LoVo (cell line): Measurements from ENCODE around the gene SRSF9.
"Not testable (repeated sequence)": the region's sequence is repeated elsewhere in the genome, so short reads cannot be mapped to it uniquely, and the experiment has no call there.

Source experiments
- DNase-seq: peaks from one replicate; pipeline ENCODE4 v3.0.0-alpha.2; 2016; ENCODE audit warnings: low spot score

SRSF9 gene

DNA sequence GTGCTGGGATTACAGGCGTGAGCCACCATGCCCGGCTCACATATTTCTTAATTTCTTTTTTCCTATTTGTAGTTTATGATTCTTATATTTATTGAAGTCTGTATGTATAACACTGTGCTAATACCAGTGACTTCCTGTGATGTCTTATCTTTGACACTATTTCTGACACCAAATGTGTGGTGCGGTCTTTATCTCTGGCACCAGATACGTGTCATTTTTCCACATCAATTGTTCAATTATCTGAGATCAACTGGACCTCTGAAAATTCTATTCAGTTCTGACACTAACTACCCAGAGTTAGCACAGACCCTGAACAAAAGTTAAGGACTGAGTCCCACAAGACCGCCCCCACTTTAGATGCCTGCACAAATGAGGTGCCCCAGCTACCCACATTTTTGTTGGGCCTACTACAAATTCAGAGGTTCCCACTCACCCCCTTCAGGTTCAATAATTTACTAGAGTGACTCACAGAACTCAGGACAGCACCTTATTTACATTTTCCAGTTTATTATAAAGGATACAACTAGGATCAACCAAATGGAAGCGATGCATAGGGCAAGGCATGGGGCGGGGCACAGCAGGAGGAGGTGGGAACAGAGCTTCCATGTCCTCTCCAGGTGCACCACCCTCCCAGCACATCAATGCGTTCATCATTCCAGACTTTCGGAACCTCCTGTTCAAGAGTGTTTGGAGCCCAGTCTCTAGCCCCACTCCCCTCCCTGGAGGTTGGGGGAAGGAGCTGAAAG lies 11.6 kb upstream of the SRSF9 start:
- DNase-seq: no peak

DNA sequence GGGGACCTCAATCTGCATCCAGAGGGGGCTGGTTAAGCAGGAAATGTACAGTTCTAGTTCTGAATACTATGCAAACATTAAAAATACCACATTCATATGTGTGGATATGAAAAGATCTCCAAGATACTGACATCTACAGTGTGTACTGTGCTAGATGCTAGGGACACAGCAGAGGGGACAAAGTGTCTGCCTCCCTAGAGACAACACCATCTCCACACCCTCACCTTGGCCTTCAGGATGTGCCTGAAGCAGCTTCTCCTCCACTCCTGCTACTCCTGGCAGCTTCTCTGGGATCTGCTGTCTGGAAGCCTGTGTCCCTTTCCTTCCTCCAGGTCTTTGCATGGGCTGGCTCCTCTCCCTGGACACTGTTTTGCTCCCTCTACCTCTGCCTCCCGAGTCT lies 10.7 kb upstream of the SRSF9 start:
- DNase-seq: no peak

DNA sequence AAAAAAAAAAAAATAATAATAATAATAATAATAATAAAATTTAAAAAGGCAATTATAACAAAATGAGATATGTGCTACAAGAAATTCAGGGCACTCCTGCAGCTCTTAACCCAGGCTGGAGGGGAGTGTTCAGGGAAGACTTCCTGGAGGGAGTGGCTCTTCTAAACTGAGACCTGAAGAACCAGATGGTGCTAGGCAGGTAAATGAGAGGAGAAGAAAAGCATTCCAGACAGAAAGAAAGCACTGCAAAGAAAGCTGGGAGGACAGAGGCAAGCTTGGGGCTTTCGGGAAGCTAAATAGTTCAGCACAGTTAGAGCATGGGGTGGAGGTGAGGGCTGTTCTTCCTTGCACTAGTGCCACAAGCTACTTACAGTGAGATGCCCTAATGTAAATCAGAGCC lies 9.9 kb upstream of the SRSF9 start:
- no peak for DNase-seq

DNA sequence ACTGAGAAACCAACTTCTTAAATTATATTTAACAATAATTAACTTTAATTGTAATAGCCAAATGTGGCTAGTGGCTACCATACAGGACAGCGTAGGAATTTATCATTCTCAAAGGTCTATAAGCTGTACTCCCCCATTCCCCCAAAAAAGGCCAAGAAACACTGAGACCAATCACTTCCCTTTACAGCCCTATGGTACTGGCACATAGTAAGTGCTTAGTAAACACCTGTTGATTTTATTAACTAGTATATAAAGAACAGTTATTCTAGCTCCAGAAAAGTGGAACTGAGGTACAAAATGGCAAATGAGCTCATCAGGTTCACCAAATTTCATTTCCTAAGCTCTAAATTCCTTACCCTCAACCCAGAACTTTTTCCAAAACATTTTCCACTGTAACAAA lies 6.1 kb upstream of the SRSF9 start:
- no peak for DNase-seq

DNA sequence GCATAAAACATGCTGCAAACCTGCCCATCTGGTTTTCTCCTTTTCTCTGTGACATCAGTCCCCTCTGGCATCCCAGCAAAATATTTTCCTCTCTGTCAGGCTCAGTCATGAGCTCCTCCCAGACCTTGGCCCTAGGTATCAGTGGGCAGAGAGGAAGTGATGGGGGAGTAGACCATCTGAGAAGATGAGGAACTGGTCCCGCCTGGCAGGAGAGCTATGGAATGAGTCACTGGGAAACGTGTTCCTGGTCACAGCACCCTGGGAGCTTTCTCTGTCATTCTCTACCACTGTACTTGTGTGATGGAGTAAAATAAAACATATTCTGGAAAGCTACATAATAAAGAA lies 5.0 kb upstream of the SRSF9 start:
- peak; percentile 75 for DNase-seq

DNA sequence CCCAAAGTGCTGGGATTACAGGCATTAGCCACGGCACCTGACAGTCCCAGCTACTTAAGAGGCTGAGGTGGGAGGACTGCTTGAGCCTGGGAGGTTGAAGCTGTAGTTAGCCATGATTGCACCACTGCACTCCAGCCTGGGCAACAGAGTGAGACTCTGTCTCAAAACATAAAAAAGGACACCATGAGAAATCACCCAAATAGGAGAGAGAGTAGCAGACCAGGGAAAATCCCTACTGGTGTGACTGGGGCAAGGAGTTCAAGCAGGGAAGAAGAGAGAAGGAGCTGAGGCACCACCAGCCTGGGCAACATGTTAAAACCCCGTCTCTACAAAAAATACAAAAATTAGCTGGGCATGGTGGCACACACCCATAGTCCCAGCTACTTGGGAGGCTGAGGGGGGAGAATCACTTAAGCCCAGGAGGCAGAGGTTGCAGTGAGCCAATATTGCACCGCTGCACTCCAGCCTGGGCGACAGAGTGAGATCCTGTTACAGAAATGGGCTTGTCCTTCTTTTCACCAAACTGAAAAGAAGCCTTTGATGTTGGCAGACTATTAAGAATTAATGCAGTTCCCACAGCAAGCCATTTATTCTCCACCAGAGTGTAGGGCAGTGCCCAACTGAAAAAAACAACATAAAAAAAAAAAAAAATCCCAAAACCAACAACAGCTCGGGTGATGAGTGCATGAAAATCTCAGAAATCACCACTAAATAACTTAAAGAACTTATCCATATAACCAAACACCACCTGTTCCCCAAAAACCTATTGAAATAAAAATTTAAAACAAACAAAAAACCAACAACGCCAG lies 4.5 kb upstream of the SRSF9 start:
- no peak for DNase-seq

DNA sequence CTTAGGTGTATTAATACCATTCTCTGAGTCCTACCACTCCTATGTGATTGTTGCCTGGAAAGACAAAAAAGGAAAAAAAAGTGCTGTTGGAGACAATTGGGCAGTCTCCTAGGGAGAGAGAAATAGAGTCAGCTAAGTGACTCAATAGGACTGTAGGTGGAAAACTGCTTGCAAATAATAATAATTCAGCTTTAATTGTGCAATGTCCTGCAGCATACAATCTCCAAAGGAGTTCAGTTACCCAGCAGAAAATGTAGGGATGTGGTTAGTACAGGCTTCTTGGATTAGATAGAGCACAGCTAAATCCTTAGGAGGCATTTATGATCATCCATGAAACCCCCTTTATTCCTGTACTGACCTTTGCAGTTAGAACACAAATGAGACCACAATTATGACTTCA lies 3.0 kb upstream of the SRSF9 start:
- no peak for DNase-seq

DNA sequence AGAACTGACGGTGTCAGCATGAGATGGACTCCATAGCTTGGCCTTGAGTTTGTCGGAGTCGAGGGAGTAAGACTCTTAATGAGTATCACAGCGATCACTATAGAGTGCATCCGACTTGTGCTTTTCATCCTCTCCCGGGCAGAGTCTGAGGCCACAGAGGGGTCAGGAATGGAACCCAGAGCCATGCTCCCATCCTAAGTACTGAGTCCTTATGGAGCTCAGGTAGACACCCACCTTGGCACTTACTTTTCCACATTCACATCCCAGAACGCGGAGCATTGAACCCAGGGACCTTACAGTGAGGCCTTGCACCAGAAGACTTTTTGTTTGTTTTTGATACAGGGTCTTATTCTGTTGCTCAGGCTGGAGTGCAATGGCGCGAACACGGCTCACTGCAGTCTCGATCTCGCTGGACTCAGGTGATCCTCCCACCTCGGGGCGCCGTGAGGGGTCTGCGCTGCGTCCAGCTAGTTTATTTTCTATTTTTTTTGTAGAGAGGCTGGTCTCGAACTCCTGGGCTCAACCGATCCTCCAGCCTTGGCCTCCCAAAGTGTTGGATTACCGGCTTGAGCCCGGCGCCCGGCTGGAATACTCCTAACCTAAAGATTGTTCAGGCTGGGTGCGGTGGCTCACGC lies 719 bp upstream of the SRSF9 start:
- no peak for DNase-seq

DNA sequence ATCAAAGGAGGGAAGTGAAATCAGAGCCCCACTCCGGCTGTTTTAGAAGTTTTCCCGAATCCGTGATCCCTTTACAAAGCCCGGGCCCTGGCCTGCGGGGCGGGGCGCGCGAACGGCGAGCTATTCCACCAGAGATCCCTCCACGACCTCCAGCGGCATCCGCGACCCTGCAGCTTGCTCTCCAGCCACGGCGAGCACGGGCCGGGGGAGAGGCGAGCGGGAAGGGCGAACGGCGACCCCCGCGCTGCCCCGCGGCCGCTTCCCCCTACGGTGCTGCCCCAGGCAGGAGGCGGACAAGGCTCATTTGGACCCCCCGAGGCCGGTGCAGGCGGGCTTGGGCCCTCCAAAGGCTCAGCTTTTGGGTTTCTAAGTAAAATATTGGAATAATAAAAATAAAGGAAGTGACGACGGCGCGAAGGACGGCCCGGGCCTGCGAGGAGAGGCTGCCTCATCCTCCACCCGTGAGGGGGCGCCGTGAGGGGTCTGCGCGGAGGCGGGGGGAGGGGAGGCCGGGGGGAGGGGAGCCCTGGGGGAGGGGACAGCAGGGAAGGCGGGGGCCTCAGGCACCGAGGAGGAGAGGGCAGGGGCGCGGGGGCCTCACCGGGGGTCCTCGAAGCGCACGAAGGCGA lies 613 bp downstream of the SRSF9 start:
- no peak for DNase-seq

DNA sequence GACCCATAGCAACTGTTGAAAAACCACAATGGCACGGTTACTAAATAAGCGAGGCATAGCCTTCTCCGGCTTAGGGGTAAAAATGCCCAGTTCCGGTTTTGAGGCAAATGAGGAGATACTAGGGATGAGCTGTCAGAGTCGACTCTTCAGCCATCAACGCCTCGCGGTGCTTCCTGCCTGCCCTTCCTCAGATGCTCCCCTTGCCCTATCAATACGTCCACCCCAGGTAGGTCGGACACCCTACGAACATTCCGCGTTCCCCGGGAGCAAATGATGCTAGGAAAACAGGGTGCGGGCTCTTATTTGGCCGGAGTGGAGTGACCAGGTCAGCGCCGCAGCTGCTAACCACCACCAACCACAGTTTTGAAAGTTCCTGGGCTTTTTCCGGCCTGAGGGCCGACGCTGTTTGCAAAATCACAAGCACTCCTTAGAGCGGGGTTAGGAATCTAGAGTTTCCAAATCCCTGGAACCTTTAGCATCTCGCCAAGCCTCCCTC lies 1.2 kb downstream of the SRSF9 start:
- peak; percentile 23 for DNase-seq

DNA sequence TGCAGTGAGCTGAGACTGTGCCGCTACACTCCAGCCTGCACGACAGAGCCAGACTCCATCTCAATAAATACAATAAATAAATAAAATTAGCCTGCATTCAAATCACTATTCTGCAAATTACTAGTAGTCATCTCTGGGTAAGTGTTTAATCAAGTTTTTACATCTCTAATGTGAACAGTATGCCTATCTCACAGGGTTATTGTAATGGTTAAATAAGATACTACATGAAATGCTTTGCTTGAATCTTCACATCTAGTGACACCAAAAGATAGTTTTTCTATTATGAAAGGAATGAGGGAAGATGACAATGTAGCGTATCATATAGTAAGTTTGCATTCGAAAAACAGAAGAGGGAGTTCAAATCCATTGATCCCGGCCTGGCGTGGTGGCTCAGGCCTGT lies 2.1 kb downstream of the SRSF9 start:
- DNase-seq: no peak

DNA sequence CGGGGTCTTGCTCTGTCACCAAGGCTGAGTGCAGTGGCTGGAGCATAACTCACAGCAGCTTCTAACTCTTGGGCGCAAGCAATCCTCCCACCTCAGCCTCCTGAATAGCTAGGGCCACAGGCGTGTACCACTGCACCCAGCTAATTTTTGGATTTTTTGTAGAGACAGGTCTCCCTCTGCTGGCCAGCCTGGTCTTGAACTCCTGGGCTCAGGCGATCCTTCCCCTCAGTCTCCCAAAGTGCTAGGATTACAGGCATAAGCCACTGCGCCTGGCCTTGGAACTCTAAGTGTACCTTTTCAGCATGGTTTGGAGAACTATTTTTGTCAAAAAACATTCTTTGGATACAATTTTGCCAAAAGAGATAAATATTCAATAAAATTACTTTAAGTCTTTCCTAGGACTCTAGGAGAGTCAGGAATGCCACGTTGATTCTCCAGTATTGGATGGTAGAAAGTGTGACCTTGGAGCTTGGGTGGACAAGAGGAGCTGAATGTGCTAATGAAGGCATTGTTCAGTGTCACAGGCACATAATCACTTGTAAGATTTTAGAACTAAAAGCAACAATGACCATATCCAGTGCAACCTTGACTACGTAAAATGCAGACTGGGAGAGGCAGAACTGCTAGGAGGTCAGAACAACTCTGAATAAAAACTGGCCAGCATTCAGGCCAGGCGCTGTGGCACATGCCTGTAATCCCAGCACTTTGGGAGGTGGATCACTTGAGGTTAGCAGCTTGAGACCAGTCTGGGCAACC lies 2.8 kb downstream of the SRSF9 start:
- DNase-seq: peak; percentile 34

DNA sequence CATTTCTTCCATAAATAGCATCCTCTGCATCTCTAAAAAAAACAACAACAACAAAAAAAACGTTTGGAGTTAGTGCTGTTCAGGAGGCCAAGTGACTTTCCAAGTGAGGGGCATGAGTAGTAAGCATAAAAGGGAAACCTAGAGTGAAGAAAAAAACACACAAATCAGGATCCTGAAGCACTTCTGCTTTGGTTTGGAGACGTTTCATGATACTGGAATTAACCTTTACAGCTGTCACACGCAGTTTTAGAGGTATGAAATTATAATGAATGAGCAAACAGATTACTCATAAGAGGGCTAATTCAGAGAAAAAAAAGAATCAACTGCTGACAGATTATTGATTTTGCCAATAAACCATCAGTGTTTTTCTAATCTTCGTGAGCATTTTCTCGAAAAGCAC lies 3.8 kb downstream of the SRSF9 start:
- no peak for DNase-seq

DNA sequence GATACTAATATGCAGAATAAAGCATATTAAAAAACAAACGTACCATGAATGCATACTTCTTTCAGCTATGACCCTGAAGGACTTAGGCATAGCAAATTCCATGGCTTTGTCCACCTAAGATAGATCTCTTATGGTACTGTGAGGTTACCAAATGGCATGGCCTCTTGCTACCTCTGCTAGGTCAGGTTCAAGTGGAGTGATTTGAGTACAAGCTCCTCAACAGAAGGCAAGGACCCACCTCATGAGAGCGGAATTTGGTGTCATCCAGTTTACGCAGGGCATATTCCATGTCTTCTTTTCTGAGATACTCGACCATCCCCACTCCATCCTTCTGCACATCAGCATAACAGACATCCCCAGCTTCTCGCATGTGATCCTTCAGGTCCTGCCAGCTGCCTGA lies 5.8 kb downstream of the SRSF9 start:
- DNase-seq: no peak

DNA sequence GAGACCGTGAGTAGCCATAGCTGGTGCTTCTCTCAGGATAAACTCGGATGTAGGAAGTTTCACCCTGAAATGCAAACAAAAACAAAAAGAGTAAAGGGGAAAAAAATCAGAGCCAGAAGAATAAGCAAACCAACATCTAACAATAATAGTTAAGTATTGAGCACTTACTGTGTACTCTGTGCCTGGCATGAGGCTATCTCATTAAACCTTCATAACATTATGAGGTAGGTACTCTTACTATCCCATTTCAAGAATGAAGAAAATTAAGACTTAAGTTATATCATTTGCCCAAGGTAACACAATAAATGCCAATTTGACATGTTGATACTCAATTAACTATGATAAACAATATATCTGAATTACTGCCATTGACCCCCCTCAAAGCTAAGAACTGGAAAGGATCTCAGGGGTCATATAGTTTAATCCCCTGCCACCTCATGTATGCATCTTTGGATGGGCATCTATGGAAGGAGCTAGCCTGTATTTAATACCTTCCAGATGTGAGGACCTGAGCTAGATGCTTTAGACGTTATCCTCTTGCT lies 7.4 kb downstream of the SRSF9 start:
- no peak for DNase-seq

DNA sequence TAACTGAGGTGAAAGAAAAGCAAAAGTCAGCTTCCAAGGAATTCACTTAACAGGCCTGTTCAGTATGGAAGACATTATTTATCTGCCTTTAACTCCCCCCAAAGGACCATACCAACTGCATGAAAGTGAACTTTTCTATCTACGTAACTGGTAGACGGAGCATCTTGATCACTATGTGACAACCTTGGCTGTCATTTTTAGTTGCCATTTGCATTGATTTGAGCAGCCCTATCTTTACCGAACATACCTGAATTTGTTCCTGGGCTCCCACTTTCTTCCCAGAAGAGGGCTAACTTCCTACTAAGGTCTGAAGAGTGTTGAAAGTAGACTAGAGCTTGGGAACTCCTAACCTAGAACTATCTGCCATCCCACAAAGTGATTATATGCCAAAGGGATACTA lies 9.4 kb downstream of the SRSF9 start:
- DNase-seq: no peak

DNA sequence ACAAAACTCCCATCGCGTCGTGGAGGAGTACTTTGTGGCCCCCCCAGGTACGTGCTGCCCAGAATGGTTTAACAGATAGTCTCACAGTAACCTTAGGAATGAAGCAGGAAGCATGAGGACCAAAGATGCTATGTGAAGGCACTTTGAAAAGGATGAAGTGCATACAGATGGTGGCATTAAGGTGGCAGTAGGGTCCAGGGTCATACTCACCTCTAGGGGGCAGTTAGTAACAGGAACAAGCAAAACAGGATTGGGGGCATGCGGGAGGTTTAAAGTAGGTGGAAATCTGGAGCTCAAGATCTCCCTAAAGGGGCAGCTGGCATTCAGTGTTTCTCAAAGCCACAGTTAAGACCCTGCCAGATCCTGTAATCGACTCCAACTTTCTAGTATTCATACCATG lies 12.4 kb downstream of the SRSF9 start:
- no peak for DNase-seq

DNA sequence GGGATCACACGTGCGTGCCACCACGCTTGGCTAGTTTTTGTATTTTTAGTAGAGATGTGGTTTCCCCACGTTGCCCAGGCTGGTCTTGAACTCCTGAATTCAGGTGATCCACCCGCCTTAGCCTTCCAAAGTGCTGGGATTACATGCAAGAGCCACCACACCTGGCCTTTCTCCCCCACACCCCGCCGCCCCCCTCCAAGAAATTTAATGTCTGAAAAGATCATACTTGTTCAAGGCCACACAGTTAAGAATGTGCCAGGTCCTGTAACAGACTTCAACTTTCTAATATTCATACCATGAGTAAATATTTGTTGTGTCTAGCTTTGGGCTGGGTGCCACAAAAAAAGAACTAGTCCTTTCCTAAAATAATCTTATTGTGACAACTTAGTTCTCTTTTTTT lies 14.2 kb downstream of the SRSF9 start:
- DNase-seq: no peak

DNA sequence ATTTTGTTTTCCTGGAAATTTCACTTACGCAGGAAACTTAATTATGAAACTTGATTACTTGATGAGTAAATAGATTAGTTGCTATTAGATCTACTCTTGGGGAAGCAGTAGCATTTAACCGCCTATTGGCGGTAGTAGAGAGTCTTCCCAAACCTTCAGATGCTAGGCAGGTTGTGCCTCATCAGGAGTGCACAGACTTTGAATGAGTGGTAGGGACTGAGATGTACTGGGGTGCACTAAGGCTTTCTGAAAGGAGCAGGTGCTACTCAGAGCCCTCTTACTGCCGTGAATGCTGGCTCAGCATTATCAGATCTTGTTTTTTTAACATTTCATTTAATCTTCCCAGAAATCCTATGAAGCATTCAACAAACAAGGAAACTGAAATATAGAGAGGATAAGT lies 15.6 kb downstream of the SRSF9 start:
- DNase-seq: peak; percentile 61

DNA sequence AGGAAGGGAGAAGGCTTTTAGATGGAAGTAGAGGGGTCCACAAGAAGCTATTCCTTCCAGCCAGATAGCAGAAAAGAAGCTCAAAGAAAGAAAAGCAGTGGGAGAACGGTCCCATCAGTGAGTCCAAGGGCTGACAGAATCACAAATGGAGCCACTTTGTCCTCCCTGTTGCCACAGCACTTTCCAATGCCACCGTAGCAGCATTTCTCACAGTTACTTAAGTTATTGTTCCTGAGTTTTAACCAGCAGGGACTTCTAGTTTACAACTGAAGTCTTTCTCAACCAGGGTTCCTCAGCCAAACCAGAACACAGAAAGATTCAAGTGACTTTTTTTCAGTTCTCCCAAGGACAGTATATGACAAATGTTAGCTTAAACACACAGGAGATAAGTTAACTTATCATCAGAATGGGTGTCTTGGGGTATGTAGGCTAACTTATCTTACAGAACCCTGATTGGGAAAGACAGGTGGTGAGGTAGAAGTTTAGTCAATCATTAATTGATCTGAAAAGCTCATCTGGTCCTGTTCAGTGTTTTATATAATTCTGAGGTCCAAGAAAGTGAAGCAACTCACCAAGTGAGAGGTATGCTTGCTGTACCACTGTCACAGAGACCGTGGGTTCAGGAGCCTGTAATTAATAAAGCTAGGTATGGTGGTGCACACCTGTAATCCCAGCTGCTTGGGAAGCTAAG lies 16.3 kb downstream of the SRSF9 start:
- no peak for DNase-seq

DNA sequence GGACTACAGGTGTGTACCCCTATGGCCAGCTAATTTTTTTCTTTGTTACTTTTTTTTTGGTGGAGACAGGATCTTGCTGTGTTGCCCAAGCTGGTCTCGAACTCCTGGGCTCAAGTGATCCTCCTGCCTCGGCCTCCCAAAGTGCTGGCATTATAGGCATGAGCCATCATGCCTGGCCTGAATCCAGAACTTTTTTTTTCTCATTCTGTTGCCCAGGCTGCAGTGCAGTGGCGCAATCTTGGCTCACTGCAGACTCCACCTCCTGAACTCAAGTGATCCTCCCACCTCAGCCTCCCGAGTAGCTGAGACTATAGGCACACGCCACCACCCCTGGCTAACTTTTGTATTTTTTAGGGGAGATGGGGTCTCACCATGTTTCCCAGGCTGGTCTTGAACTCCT lies 17.0 kb downstream of the SRSF9 start:
- not testable (repeated sequence) for DNase-seq
